Retina (tissue), 1 donor: Measurements from ENCODE around the gene LRRC42.

Experiments
- DNase-seq: peaks from one replicate; pipeline ENCODE4 v3.0.0-alpha.2; 2016

Gene LRRC42

DNA sequence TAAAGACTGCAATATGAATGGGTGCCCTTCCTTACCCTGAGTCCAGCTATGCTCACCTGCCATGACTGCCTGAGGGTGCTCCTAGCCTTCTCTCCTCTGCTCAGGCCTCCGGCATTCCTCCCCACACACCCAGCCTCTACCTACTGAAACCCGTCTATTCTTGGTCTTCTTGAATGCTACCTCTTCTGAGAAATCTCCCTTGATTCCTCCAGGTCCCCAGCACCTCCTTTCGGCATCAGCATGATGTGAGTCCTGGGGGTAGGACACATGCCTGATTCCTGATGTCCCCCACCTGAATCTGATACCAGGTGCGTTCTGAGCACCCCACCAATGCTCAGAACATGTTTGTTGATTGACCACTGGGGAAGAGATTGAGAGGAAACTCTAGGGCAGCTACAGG, 63.3 kb downstream of the LRRC42 start:
- DNase-seq = no peak

DNA sequence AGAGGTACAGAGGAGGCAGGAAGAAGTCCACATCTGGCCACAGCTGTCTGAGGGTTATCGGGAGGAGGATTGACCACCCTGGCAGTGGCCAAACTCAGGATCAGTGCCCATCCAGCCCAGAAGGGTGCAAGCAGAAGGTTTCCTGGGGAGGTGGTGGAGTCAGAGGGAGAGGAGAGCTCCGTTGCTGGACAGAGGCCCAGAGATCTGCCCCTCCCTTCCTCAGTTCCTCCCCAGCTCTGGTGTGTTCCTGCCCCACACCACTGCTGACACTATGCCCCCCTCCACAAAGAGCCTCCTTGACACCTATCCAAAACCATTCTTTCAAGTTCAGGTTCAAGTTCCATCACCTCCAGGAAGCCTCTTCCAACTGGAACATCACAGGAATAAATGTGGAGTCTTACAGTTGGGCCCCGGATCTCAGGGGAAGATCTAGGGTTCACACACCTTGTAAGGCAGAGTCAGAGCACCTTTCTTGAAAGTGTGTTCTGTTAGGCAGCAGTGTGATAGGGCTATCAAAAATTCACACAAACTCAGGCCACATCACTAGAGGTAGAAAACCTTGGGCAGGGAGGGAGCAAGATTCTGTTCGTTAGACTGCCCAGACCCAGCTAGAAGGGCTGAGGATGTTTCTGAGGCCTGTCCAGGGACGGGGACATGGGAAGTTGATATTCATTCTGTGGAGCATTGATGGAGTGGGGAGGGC, 64.4 kb downstream of the LRRC42 start:
- DNase-seq = no peak

DNA sequence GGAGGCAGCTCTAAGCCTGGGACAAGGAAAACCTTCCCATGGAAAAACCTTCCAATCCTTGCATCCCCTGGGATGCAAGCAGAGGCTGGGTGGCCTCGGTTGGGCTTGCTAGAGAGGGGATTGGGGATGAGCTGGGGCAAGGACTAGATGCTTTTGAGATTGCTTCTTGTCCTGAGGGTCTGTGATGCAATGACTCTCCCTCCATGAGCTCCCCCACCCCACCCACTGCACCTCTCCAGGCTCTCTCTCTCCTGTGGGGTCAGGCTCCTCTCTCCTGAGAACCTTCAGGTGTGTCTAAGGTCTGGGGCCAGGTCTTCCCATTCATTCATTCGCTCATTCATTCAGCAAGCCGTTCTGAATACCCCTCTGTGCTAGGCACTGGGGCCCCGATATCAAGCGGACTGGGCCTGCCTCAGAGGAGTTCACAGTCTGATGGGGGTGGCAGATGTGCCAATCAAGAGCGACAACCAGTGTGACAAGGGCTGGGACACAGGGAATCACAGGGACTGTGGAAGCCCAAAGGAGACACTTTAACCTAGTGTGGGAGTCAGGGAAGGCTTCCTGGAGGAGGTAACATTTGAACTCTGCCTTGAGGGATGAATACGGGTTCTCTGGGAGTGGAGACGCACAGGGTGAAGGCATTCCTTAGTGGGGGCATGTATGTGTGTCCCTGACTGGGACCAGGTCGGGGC, 65.3 kb downstream of the LRRC42 start:
- DNase-seq = no peak

DNA sequence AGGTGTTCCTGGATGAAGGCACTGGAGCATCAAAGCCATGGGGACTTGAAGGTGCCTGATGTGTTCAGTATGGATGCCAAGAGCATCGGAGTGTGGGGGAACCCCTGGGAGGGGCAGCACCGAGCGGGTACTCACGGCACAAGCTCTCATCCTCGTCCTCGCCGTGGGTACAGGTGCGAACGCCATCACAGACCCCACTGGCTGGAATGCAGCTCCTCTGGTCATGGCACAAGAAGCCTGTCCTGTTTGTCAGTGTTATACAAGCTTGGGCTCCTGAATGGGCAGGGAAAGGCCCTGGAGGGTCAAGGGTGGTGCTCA, 65.8 kb downstream of the LRRC42 start:
- no peak for DNase-seq

DNA sequence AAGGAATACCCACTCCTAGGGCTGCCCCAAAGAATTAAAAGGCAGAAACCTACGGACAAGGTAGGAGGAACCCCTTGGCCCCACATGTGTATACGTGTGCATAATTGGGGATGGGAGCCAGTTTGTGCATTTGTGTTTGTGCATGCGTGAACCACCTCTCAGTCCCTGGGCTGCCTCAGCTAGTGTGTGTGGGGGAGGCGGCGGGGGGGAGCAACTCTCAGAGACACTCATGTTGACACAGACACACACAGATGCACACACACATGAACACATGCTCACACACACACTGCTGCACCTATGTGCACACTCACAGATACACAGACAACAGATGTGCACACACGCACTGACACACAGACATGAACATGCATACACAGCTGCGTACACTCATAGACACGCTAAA, 66.7 kb downstream of the LRRC42 start:
- DNase-seq = no peak

DNA sequence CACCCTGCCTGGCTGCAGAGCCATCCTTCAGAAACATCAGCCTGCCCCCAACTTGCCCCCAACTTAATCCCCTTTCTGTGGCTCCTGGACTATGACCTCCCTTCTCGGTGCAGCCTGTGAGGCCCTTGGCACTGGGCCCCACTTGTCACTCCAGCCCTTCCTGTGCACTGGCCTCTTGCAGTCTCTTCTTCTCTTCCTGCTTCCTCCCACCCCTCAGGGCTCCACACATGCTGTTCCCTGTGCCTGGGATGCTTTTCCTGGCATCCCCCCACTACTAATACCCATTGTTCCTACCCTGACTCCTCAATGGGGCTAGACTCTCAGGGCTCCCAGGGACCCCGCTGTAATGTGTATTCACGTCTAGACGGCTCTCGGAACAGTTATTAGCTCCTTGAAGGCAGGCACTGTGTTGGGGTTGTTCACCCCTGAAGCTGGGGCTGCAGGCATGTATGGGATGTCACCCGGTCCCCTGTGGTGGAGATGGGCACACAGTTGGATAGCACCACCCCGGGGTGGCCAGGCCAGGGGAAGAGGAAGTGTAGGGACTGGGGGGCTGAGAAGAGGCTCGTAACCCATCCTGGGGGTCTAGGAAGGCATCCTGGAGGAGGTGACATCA, 67.4 kb downstream of the LRRC42 start:
- no peak for DNase-seq

DNA sequence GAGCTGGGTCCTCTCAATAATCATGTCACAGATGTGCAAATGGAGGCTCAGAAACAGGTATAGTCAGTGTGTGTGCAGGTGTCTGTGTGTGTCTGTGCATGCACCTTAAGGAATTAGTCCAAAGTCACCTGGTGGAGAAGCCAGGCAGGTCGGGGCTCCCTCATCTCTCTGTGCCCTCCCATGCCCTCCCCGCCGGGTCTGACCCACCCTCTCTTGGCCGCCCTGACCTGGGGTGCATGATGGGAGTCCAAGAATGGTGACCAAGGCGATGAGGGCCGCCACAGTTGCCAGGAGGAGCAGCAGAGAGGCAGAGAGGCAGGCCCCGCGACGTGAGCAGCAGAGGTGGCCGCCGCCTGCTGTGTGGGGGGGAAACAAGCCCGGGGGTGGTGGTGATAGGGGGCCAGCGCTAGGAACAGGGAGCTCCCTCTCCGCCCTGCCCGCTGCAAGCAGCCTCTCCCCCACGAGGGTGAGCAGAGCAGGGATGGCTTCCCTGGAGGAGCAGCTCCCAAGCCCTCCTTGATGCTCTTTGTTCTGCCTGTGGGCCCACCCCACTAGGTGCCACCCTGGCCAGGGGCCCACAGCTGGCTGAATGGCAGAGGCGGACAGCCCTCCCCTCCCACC, 68.0 kb downstream of the LRRC42 start:
- no peak for DNase-seq

DNA sequence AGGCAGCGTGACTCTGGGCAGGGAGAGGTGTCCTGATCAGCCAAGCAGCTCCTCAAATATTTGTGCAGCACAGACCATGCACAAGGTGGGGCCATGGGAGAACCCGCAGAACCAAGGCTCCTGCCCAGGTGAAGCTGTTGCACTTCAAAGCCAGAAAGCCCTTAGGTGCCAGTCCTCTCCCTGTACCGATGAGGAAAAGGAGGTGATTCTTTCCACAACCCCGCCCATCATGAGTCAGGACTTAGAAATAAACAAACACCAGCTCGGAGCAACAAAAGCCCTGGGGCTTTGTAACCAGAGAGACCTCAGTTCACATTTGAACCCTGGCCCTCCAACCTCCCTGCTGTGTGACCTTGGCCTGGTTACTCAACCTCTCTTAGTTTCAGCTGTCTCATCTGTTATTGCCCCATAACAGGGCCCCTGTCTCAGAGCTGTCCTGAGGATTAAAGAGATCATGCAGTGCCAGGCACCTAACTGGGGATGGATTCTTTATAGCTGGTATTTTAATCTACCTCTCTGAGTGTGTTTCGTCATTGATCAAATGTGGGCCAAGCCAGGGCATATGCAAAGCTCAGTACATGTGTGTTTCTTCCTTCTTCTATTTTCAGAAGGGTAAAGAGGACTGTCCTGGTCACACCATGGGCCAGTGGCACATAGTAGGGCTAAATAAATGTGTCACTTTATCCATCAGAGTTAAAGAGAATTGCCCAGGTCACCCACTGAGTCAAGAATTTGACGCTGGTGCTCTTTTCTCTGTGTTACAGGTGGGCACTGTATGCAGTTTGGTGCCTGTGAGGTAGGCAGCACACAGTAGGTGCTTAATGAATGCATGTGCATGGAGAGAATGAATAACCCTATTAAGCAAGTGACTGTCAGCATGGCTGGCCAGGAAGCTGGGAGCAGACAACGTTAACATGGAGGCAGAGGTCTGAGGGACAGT, 70.5 kb downstream of the LRRC42 start:
- DNase-seq = no peak
